DND-41 (cell line): ENCODE data around the gene LRRC72.

Source experiments
- ATAC-seq: fragments of 200-7000 bp; cut with Tn5 transposase; 3 replicates; pipeline ENCODE4 v1.9.1; 2021; ENCODE audit warnings: low read depth; ENCODE audit not compliant: insufficient read depth
- DNase-seq: peaks from one replicate; pipeline ENCODE4 v3.0.0-alpha.2; 2020
- H2AFZ ChIP-seq: 2 replicates; pipeline ENCODE4 v1.6.0; 2012; ENCODE audit warnings: low read depth, low read length
- H3K27ac ChIP-seq: 2 replicates; pipeline ENCODE4 v1.5.1; 2012; ENCODE audit warnings: low read length, inconsistent platforms
- H3K27me3 ChIP-seq: fragments of 200-600 bp; sonication (generic); 2 replicates; pipeline ENCODE4 v1.6.0; 2012; ENCODE audit warnings: low read length, mild to moderate bottlenecking, inconsistent platforms; ENCODE audit not compliant: insufficient read depth, poor library complexity
- H3K36me3 ChIP-seq: 2 replicates; pipeline ENCODE4 v1.5.1; 2012; ENCODE audit warnings: low read length, inconsistent platforms; ENCODE audit not compliant: insufficient read depth
- H3K4me1 ChIP-seq: 2 replicates; pipeline ENCODE4 v1.5.1; 2012; ENCODE audit warnings: mild to moderate bottlenecking, low read length; ENCODE audit not compliant: insufficient read depth
- H3K4me2 ChIP-seq: 2 replicates; pipeline ENCODE4 v1.6.0; 2012; ENCODE audit warnings: mild to moderate bottlenecking, moderate library complexity, low read length, inconsistent platforms; ENCODE audit not compliant: insufficient read depth
- H3K4me3 ChIP-seq, 2 experiments: fragments of 200-600 bp in 1 of 2; shearing (Covaris generic) in 1 of 2; 2 replicates each; pipeline ENCODE4 v1.5.1; 2012 to 2016; ENCODE audit warnings: inconsistent platforms in 2 of 2, low read length in 2 of 2, mild to moderate bottlenecking in 2 of 2, low read depth in 1 of 2, moderate library complexity in 1 of 2
- H3K79me2 ChIP-seq: 2 replicates; pipeline ENCODE4 v1.6.0; 2012; ENCODE audit warnings: low read length, inconsistent platforms; ENCODE audit not compliant: insufficient read depth
- H3K9ac ChIP-seq: 2 replicates; pipeline ENCODE4 v1.6.0; 2012; ENCODE audit warnings: low read depth, mild to moderate bottlenecking, inconsistent platforms, low read length, moderate library complexity
- H3K9me3 ChIP-seq: 2 replicates; pipeline ENCODE4 v1.5.1; 2012; ENCODE audit warnings: low read length, moderate library complexity, mild to moderate bottlenecking, inconsistent platforms; ENCODE audit not compliant: insufficient read depth, severe bottlenecking
- H4K20me1 ChIP-seq: 2 replicates; pipeline ENCODE4 v1.6.0; 2012; ENCODE audit warnings: low read length; ENCODE audit not compliant: insufficient read depth
- EZH2 ChIP-seq: IDR thresholded peaks from 3 replicates; pipeline ENCODE4 v1.6.1; 2012; ENCODE audit warnings: borderline replicate concordance, low read depth, mild to moderate bottlenecking, moderate library complexity, low read length, inconsistent platforms; ENCODE audit not compliant: severe bottlenecking
- TF ChIP-seq, protein P1 (sequence below): IDR thresholded peaks from 2 replicates; pipeline ENCODE4 v1.5.1; 2012; ENCODE audit warnings: borderline replicate concordance, low read length, moderate library complexity, mild to moderate bottlenecking; ENCODE audit not compliant: poor library complexity, severe bottlenecking; ENCODE audit errors: extremely low read depth

Gene LRRC72

DNA sequence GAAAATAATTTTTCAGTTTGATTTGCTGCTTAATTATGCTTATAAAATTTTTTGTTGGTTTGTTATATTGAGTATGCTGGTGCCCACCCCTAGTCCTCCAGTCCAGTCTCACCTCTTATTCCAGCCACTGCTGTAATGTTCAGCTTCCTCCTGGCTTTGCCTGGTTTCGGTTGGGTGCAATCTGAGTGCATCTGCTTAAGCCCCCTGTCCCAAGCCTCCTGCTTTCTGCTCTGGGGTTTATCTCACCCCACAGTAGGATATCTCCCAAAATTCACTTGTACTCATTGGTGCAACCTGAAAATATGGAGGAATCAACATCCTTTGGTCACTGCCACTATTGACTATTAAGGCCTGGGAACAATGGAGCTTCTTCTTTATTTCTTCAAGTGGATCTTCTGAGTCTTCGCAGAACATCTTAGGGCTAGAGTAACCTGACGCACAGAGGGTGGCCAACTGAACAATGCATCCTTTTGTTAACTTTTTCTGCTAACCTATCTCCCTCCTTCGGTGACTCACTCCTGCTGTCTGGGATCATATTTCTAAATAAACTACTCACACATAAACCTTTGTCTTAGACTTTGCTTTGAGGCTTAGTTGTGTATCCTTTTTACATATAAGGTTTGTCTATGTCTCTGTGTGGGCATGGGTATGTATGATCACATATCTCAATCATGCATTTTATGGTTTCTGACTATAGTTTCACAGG is 42.0 kb upstream of the LRRC72 start:
- no peaks in the 10 kb centered on the region for H4K20me1 ChIP-seq
- H3K4me2 ChIP-seq, result no peak overlapping the region
- H3K9ac ChIP-seq, result no peak overlapping the region
- no peaks in the 10 kb centered on the region for H3K9me3 ChIP-seq
- TF ChIP-seq, protein P1, sequence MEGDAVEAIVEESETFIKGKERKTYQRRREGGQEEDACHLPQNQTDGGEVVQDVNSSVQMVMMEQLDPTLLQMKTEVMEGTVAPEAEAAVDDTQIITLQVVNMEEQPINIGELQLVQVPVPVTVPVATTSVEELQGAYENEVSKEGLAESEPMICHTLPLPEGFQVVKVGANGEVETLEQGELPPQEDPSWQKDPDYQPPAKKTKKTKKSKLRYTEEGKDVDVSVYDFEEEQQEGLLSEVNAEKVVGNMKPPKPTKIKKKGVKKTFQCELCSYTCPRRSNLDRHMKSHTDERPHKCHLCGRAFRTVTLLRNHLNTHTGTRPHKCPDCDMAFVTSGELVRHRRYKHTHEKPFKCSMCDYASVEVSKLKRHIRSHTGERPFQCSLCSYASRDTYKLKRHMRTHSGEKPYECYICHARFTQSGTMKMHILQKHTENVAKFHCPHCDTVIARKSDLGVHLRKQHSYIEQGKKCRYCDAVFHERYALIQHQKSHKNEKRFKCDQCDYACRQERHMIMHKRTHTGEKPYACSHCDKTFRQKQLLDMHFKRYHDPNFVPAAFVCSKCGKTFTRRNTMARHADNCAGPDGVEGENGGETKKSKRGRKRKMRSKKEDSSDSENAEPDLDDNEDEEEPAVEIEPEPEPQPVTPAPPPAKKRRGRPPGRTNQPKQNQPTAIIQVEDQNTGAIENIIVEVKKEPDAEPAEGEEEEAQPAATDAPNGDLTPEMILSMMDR, result no peak
- TF ChIP-seq EZH2, result no peak
- H3K4me3 ChIP-seq, result no peak overlapping the region
- ATAC-seq (no peak), DNase-seq (no peak)
- H3K79me2 ChIP-seq, result no peaks in the 10 kb centered on the region
- H3K27me3 ChIP-seq, result no peaks in the 10 kb centered on the region
- H2AFZ ChIP-seq, result no peak overlapping the region
- no peak overlapping the region for H3K27ac ChIP-seq
- H3K36me3 ChIP-seq, result no peaks in the 10 kb centered on the region
- H3K4me1 ChIP-seq, result no peaks in the 10 kb centered on the region

DNA sequence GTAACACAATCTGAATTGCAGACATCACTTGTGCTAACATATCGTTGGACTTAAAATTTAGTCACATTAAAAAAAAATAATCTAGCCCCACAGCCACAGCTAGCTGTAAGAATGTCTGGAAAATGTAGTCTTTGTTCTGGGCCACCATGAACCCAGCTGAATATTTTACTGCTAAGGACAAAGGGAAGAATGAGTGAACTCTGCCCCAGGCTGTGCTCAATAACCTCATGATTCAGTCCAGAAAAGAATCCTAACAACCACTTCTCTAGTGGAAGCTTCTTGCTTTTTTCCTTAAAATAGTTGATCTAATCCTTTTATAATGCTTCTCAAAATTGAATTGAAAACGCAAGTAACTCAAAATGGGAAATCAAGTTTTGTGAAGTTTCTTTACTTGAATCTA is 35.5 kb upstream of the LRRC72 start:
- Histone ChIP-seq H3K79me2 (no peaks in the 10 kb centered on the region), H3K27me3 (no peaks in the 10 kb centered on the region), H3K9me3 (no peaks in the 10 kb centered on the region), H3K9ac (no peak overlapping the region), H3K4me2 (no peak overlapping the region), H2AFZ (no peak overlapping the region), H3K36me3 (no peaks in the 10 kb centered on the region), H4K20me1 (no peaks in the 10 kb centered on the region), H3K4me1 (no peaks in the 10 kb centered on the region), H3K27ac (no peak overlapping the region), H3K4me3 (no peak overlapping the region)
- no peak for ATAC-seq
- DNase-seq, result no peak
- TF ChIP-seq, protein P1, result no peak
- no peak for TF ChIP-seq EZH2

DNA sequence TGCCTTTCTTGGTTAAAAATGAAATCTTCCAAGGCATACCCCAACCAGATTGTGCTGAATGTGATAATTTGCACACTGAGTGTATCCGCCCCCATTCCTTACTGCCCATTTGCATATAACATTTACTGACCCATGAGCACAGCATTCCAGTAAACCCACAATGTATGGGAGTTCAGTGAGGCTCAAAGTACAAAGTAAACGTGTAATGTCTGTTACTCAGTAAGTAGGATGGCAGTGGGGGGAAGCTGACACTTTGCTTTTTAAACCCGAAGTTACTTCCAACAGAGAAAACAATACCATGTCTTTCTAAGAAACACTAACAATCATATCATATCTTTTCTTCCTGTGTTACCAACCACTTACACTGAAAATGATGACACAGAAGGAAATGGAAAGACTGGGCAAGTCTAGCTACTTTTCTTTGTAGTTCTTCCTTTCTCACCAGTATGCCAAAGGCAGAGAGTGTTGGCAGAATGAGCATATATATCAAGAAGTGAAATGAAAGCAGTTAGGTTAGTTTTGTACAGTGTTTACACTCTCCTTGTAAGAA is 34.0 kb upstream of the LRRC72 start:
- no peak overlapping the region for H3K4me3 ChIP-seq

More for the DNA sequence above, 34.0 kb upstream of the LRRC72 start:
- Histone ChIP-seq H3K4me1 (no peaks in the 10 kb centered on the region), H3K27ac (no peak overlapping the region), H4K20me1 (no peaks in the 10 kb centered on the region), H3K27me3 (no peaks in the 10 kb centered on the region), H2AFZ (no peak overlapping the region), H3K36me3 (no peaks in the 10 kb centered on the region), H3K4me2 (no peak overlapping the region), H3K79me2 (no peaks in the 10 kb centered on the region), H3K9ac (no peak overlapping the region), H3K9me3 (no peaks in the 10 kb centered on the region)
- ATAC-seq, result no peak
- DNase-seq, result no peak
- TF ChIP-seq, protein P1, result no peak
- TF ChIP-seq EZH2, result no peak
